ENCODE results near the gene INTS11.

INTS11 gene

DNA sequence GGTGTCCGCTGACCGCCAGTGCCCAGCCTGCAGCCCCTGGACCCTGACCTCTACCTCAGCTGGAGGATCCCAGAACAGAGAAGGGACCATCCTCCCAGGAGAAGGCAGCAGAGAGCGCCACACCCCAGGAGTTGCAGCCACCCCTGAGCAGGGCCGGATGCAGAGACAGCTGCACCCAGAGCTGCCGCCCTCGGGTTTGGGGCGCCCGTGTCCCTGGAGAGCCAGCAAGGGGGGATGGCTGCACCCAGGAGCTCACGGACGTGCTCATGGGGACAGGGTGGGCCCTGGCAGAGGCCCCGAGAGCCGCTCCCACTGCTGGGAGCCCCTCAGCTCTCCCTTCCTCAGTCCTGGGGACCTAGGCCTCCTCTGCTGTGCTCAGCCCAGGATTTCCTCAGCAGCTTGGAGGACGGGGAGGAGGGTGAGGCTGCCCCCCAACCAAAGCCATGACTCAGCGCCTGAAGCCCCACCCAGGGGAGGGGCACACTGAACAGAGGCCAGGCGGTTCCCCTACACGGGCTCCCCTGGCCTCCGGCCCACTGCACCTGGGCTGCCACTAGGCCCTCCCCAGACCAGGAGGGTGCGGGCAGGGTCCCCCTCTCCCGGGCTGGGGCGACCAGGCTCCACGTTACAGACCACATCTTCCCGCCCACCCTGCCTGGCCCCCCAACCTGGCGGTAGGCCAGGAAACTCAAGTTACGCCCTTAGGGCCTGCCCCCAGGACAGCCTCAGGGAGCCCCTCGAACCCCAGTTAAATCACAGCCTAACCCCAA lies 19.0 kb downstream of the INTS11 start (continued):
- TF ChIP-seq ZNF324 (tag by site-specific recombination; IDR thresholded peaks at IDR 0.05): no peak
- TF ChIP-seq ZEB2 (tag by site-specific recombination; IDR thresholded peaks at IDR 0.05): no peak
- TF ChIP-seq ZFP3 (tag by site-specific recombination; IDR thresholded peaks at IDR 0.05; ENCODE audit: low read depth): no peak
- no peak for TF ChIP-seq ZNF394 (tag by site-specific recombination; IDR thresholded peaks at IDR 0.05; ENCODE audit: borderline replicate concordance)
- TF ChIP-seq PRDM1 (tag by site-specific recombination; IDR thresholded peaks at IDR 0.05): no peak
- no peak for TF ChIP-seq ZNF521 (tag by site-specific recombination; IDR thresholded peaks at IDR 0.05)
- TF ChIP-seq, protein P1, sequence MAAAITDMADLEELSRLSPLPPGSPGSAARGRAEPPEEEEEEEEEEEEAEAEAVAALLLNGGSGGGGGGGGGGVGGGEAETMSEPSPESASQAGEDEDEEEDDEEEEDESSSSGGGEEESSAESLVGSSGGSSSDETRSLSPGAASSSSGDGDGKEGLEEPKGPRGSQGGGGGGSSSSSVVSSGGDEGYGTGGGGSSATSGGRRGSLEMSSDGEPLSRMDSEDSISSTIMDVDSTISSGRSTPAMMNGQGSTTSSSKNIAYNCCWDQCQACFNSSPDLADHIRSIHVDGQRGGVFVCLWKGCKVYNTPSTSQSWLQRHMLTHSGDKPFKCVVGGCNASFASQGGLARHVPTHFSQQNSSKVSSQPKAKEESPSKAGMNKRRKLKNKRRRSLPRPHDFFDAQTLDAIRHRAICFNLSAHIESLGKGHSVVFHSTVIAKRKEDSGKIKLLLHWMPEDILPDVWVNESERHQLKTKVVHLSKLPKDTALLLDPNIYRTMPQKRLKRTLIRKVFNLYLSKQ (tag by site-specific recombination; IDR thresholded peaks at IDR 0.05; ENCODE audit: borderline replicate concordance): no peak
- TF ChIP-seq, protein P2, sequence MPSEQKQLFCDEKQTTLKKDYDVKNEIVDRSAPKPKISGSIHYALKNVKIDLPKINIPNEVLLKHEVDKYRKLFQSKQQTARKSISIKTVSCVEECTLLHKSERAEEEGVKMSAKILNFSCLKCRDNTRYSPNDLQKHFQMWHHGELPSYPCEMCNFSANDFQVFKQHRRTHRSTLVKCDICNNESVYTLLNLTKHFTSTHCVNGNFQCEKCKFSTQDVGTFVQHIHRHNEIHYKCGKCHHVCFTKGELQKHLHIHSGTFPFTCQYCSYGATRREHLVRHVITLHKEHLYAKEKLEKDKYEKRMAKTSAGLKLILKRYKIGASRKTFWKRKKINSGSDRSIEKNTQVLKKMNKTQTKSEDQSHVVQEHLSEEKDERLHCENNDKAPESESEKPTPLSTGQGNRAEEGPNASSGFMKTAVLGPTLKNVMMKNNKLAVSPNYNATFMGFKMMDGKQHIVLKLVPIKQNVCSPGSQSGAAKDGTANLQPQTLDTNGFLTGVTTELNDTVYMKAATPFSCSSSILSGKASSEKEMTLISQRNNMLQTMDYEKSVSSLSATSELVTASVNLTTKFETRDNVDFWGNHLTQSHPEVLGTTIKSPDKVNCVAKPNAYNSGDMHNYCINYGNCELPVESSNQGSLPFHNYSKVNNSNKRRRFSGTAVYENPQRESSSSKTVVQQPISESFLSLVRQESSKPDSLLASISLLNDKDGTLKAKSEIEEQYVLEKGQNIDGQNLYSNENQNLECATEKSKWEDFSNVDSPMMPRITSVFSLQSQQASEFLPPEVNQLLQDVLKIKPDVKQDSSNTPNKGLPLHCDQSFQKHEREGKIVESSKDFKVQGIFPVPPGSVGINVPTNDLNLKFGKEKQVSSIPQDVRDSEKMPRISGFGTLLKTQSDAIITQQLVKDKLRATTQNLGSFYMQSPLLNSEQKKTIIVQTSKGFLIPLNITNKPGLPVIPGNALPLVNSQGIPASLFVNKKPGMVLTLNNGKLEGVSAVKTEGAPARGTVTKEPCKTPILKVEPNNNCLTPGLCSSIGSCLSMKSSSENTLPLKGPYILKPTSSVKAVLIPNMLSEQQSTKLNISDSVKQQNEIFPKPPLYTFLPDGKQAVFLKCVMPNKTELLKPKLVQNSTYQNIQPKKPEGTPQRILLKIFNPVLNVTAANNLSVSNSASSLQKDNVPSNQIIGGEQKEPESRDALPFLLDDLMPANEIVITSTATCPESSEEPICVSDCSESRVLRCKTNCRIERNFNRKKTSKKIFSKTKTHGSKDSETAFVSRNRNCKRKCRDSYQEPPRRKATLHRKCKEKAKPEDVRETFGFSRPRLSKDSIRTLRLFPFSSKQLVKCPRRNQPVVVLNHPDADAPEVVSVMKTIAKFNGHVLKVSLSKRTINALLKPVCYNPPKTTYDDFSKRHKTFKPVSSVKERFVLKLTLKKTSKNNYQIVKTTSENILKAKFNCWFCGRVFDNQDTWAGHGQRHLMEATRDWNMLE (tag by site-specific recombination; conservative IDR thresholded peaks at IDR 0.05; ENCODE audit: low read depth): 0 out of 2 replicates have a peak, but pooled peaks have one; percentile 13
- TF ChIP-seq, protein P3, sequence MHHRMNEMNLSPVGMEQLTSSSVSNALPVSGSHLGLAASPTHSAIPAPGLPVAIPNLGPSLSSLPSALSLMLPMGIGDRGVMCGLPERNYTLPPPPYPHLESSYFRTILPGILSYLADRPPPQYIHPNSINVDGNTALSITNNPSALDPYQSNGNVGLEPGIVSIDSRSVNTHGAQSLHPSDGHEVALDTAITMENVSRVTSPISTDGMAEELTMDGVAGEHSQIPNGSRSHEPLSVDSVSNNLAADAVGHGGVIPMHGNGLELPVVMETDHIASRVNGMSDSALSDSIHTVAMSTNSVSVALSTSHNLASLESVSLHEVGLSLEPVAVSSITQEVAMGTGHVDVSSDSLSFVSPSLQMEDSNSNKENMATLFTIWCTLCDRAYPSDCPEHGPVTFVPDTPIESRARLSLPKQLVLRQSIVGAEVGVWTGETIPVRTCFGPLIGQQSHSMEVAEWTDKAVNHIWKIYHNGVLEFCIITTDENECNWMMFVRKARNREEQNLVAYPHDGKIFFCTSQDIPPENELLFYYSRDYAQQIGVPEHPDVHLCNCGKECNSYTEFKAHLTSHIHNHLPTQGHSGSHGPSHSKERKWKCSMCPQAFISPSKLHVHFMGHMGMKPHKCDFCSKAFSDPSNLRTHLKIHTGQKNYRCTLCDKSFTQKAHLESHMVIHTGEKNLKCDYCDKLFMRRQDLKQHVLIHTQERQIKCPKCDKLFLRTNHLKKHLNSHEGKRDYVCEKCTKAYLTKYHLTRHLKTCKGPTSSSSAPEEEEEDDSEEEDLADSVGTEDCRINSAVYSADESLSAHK (tag by site-specific recombination; IDR thresholded peaks at IDR 0.05): 0 out of 2 replicates have a peak, but pooled peaks have one; percentile 18
- TF ChIP-seq, protein P4, sequence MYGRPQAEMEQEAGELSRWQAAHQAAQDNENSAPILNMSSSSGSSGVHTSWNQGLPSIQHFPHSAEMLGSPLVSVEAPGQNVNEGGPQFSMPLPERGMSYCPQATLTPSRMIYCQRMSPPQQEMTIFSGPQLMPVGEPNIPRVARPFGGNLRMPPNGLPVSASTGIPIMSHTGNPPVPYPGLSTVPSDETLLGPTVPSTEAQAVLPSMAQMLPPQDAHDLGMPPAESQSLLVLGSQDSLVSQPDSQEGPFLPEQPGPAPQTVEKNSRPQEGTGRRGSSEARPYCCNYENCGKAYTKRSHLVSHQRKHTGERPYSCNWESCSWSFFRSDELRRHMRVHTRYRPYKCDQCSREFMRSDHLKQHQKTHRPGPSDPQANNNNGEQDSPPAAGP (tag by site-specific recombination; IDR thresholded peaks at IDR 0.05): peak; percentile 83
- TF ChIP-seq ZFP37 (tag by site-specific recombination; IDR thresholded peaks at IDR 0.05): no peak
- TF ChIP-seq KLF9 (tag by site-specific recombination; IDR thresholded peaks at IDR 0.05; ENCODE audit: low read depth): 0 out of 2 replicates have a peak, but pooled peaks have one; percentile 9
- TF ChIP-seq, protein P5, sequence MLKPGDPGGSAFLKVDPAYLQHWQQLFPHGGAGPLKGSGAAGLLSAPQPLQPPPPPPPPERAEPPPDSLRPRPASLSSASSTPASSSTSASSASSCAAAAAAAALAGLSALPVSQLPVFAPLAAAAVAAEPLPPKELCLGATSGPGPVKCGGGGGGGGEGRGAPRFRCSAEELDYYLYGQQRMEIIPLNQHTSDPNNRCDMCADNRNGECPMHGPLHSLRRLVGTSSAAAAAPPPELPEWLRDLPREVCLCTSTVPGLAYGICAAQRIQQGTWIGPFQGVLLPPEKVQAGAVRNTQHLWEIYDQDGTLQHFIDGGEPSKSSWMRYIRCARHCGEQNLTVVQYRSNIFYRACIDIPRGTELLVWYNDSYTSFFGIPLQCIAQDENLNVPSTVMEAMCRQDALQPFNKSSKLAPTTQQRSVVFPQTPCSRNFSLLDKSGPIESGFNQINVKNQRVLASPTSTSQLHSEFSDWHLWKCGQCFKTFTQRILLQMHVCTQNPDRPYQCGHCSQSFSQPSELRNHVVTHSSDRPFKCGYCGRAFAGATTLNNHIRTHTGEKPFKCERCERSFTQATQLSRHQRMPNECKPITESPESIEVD (tag by site-specific recombination; IDR thresholded peaks at IDR 0.05): no peak
- TF ChIP-seq ZNF555 (tag by site-specific recombination; conservative IDR thresholded peaks at IDR 0.05): no peak
- TF ChIP-seq, protein P6, sequence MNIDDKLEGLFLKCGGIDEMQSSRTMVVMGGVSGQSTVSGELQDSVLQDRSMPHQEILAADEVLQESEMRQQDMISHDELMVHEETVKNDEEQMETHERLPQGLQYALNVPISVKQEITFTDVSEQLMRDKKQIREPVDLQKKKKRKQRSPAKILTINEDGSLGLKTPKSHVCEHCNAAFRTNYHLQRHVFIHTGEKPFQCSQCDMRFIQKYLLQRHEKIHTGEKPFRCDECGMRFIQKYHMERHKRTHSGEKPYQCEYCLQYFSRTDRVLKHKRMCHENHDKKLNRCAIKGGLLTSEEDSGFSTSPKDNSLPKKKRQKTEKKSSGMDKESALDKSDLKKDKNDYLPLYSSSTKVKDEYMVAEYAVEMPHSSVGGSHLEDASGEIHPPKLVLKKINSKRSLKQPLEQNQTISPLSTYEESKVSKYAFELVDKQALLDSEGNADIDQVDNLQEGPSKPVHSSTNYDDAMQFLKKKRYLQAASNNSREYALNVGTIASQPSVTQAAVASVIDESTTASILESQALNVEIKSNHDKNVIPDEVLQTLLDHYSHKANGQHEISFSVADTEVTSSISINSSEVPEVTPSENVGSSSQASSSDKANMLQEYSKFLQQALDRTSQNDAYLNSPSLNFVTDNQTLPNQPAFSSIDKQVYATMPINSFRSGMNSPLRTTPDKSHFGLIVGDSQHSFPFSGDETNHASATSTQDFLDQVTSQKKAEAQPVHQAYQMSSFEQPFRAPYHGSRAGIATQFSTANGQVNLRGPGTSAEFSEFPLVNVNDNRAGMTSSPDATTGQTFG (tag by site-specific recombination; IDR thresholded peaks at IDR 0.05; ENCODE audit: borderline replicate concordance): no peak
- no peak for TF ChIP-seq ZNF37A (tag by site-specific recombination; IDR thresholded peaks at IDR 0.05)
- TF ChIP-seq ZBTB8A (tag by site-specific recombination; IDR thresholded peaks at IDR 0.05): peak; percentile 75
- no peak for TF ChIP-seq ZNF239 (tag by site-specific recombination; IDR thresholded peaks at IDR 0.05)
- TF ChIP-seq ZBTB7A (tag by site-specific recombination; IDR thresholded peaks at IDR 0.05; ENCODE audit: low read depth): no peak
- TF ChIP-seq, protein P7, sequence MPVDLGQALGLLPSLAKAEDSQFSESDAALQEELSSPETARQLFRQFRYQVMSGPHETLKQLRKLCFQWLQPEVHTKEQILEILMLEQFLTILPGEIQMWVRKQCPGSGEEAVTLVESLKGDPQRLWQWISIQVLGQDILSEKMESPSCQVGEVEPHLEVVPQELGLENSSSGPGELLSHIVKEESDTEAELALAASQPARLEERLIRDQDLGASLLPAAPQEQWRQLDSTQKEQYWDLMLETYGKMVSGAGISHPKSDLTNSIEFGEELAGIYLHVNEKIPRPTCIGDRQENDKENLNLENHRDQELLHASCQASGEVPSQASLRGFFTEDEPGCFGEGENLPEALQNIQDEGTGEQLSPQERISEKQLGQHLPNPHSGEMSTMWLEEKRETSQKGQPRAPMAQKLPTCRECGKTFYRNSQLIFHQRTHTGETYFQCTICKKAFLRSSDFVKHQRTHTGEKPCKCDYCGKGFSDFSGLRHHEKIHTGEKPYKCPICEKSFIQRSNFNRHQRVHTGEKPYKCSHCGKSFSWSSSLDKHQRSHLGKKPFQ (tag by site-specific recombination; IDR thresholded peaks at IDR 0.05): no peak
- no peak for TF ChIP-seq ZNF621 (tag by site-specific recombination; IDR thresholded peaks at IDR 0.05)
- peak; percentile 38; the same call in 1 of the 2 replicates for TF ChIP-seq SP7 (tag by site-specific recombination; IDR thresholded peaks at IDR 0.05)
- no peak for TF ChIP-seq ZFP69B (tag by site-specific recombination; IDR thresholded peaks at IDR 0.05)

Measured in HEK293 (cell line).